ENCODE data around the gene CNDP1.

The CNDP1 gene

DNA sequence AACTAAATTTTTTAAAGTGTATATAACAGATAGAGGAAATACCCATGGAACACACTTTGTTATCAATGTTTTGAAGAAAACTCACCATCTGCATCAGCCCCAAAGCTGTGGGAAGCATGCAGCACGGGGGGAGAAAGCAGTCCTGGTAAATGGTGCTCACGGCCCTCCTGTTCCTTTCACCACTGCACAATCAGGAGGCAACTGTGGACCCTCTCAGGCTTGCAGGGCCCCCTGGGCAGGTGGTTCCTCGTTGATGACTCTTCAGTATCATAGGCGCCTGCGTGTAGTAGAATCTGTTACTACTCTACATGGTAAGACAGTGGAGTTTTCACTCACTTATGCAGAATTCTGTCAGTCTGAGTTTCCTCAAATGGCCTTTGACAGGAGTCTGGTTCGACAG lies 4.9 kb upstream of the CNDP1 start:
- Histone ChIP-seq H3K36me3 (ENCODE audit: control insufficient read depth in 2 of 2, insufficient read depth in 2 of 2, low read length in 2 of 2) (no peaks in the 10 kb centered on the region), H3K27ac (ENCODE audit: low read depth in 2 of 2, low read length in 2 of 2) (no peak overlapping the region), H3K4me1 (ENCODE audit: control insufficient read depth in 2 of 2, insufficient read depth in 2 of 2, low read length in 2 of 2) (peaks cover under 1 to 12% of the 10 kb centered on the region in 2 donors), H3K9me3 (ENCODE audit: control insufficient read depth in 2 of 2, low read length in 2 of 2) (no peaks in the 10 kb centered on the region), H3K27me3 (ENCODE audit: control insufficient read depth in 2 of 2, insufficient read depth in 2 of 2, low read length in 2 of 2) (no peaks in the 10 kb centered on the region), H3K4me3 (ENCODE audit: low read length in 2 of 2) (no peak overlapping the region), H3K9ac (ENCODE audit: low read depth in 1 of 2, low read length in 2 of 2) (no peak overlapping the region)

DNA sequence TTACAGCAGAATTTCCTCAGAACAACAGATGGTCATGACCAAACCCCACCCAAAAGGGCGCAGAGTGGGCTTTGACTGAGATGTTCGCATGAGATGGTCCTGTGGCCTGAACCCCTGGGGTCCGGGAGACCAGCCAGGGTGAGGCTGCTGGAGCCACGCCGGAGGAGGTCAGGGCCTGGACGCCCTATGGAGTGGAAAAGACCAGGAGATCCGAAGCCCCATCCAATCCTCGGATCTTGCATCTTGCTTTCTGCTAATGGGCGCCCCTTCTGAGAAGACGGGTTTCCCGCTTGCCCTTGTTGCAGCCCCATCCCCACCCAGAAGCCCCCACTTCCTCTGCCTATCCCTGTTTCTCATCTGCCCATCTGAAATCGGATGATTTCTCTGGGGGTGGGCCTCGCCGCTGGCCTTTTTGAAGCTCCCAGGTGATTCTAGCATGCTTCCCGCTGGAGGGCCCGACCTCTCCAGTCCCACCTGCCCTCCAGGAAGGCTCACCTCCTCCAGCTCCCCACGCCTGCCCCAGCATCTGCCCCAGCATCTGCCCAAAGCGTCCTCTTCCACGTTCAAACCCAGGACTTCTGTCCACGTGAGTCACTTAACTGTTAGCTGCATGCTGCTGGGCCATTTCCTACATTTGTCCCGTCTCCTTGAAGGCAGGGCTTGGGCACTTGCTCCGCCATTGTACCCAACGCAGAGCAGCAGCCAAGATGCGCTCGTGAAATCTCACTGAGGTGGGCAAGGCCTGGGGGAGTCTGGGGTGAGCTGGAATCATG lies 4.3 kb upstream of the CNDP1 start:
- no peaks in the 10 kb centered on the region for H3K36me3 ChIP-seq (ENCODE audit: control insufficient read depth in 2 of 2, insufficient read depth in 2 of 2, low read length in 2 of 2)
- no peaks in the 10 kb centered on the region for H3K9me3 ChIP-seq (ENCODE audit: control insufficient read depth in 2 of 2, low read length in 2 of 2)
- H3K27ac ChIP-seq (ENCODE audit: low read depth in 2 of 2, low read length in 2 of 2) = no peak overlapping the region
- no peaks in the 10 kb centered on the region for H3K27me3 ChIP-seq (ENCODE audit: control insufficient read depth in 2 of 2, insufficient read depth in 2 of 2, low read length in 2 of 2)
- no peak overlapping the region for H3K9ac ChIP-seq (ENCODE audit: low read depth in 1 of 2, low read length in 2 of 2)
- no peak overlapping the region for H3K4me3 ChIP-seq (ENCODE audit: low read length in 2 of 2)
- peaks cover 0 to 11% of the 10 kb centered on the region in 2 donors for H3K4me1 ChIP-seq (ENCODE audit: control insufficient read depth in 2 of 2, insufficient read depth in 2 of 2, low read length in 2 of 2)

DNA sequence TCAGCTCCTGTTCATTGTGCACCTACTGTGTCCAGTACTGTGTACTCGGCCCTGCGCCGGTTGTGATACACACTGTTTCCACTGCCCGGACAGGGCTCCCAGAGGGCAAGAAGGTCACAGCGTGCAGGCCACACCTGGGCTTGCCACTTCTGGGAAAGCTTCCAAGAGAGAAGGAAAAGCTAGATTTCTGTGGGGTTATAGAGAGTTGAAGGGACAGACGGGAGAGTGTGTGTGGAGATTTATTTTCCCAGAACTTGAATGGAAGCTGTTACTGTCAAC lies 3.8 kb upstream of the CNDP1 start:
- H3K4me3 ChIP-seq (ENCODE audit: low read length in 2 of 2) = no peak overlapping the region
- no peak overlapping the region for H3K27ac ChIP-seq (ENCODE audit: low read depth in 2 of 2, low read length in 2 of 2)
- H3K9ac ChIP-seq (ENCODE audit: low read depth in 1 of 2, low read length in 2 of 2) = no peak overlapping the region
- H3K9me3 ChIP-seq (ENCODE audit: control insufficient read depth in 2 of 2, low read length in 2 of 2) = no peaks in the 10 kb centered on the region
- H3K36me3 ChIP-seq (ENCODE audit: control insufficient read depth in 2 of 2, insufficient read depth in 2 of 2, low read length in 2 of 2) = no peaks in the 10 kb centered on the region
- H3K4me1 ChIP-seq (ENCODE audit: control insufficient read depth in 2 of 2, insufficient read depth in 2 of 2, low read length in 2 of 2) = peaks cover 0 to 10% of the 10 kb centered on the region in 2 donors
- no peaks in the 10 kb centered on the region for H3K27me3 ChIP-seq (ENCODE audit: control insufficient read depth in 2 of 2, insufficient read depth in 2 of 2, low read length in 2 of 2)

- Histone ChIP-seq H3K9ac (ENCODE audit: low read depth in 1 of 2, low read length in 2 of 2) (no peak overlapping the region), H3K4me1 (ENCODE audit: control insufficient read depth in 2 of 2, insufficient read depth in 2 of 2, low read length in 2 of 2) (peaks cover 0 to 5% of the 10 kb centered on the region in 2 donors), H3K4me3 (ENCODE audit: low read length in 2 of 2) (no peak overlapping the region), H3K27ac (ENCODE audit: low read depth in 2 of 2, low read length in 2 of 2) (no peak overlapping the region), H3K36me3 (ENCODE audit: control insufficient read depth in 2 of 2, insufficient read depth in 2 of 2, low read length in 2 of 2) (no peaks in the 10 kb centered on the region), H3K9me3 (ENCODE audit: control insufficient read depth in 2 of 2, low read length in 2 of 2) (no peaks in the 10 kb centered on the region), H3K27me3 (ENCODE audit: control insufficient read depth in 2 of 2, insufficient read depth in 2 of 2, low read length in 2 of 2) (no peaks in the 10 kb centered on the region)
Observed at GRCh38 chr18:74531043-74531442, 3.3 kb upstream of the CNDP1 start.

- no peak overlapping the region for H3K9ac ChIP-seq (ENCODE audit: low read depth in 1 of 2, low read length in 2 of 2)
- H3K4me1 ChIP-seq (ENCODE audit: control insufficient read depth in 2 of 2, insufficient read depth in 2 of 2, low read length in 2 of 2) = peaks cover 0 to 2% of the 10 kb centered on the region in 2 donors
- H3K9me3 ChIP-seq (ENCODE audit: control insufficient read depth in 2 of 2, low read length in 2 of 2) = no peaks in the 10 kb centered on the region
- H3K27me3 ChIP-seq (ENCODE audit: control insufficient read depth in 2 of 2, insufficient read depth in 2 of 2, low read length in 2 of 2) = no peaks in the 10 kb centered on the region
- no peak overlapping the region for H3K4me3 ChIP-seq (ENCODE audit: low read length in 2 of 2)
- H3K36me3 ChIP-seq (ENCODE audit: control insufficient read depth in 2 of 2, insufficient read depth in 2 of 2, low read length in 2 of 2) = no peaks in the 10 kb centered on the region
- H3K27ac ChIP-seq (ENCODE audit: low read depth in 2 of 2, low read length in 2 of 2) = no peak overlapping the region
Observed at GRCh38 chr18:74532511-74533025, 1.7 kb upstream of the CNDP1 start.

- no peak overlapping the region for H3K27ac ChIP-seq (ENCODE audit: low read depth in 2 of 2, low read length in 2 of 2)
- H3K9ac ChIP-seq (ENCODE audit: low read depth in 1 of 2, low read length in 2 of 2) = no peak overlapping the region
- no peak overlapping the region for H3K4me3 ChIP-seq (ENCODE audit: low read length in 2 of 2)
Observed at GRCh38 chr18:74533666-74534065, 634 bp upstream of the CNDP1 start.

GRCh38 chr18:74534981-74535649 lies 815 bp downstream of the CNDP1 start:
- no peak overlapping the region for H3K27ac ChIP-seq (ENCODE audit: low read depth in 2 of 2, low read length in 2 of 2)
- no peak overlapping the region for H3K4me3 ChIP-seq (ENCODE audit: low read length in 2 of 2)
- no peaks in the 10 kb centered on the region for H3K27me3 ChIP-seq (ENCODE audit: control insufficient read depth in 2 of 2, insufficient read depth in 2 of 2, low read length in 2 of 2)
- no peaks in the 10 kb centered on the region for H3K9me3 ChIP-seq (ENCODE audit: control insufficient read depth in 2 of 2, low read length in 2 of 2)
- peaks cover 0 to 2% of the 10 kb centered on the region in 2 donors for H3K4me1 ChIP-seq (ENCODE audit: control insufficient read depth in 2 of 2, insufficient read depth in 2 of 2, low read length in 2 of 2)
- H3K9ac ChIP-seq (ENCODE audit: low read depth in 1 of 2, low read length in 2 of 2) = no peak overlapping the region
- H3K36me3 ChIP-seq (ENCODE audit: control insufficient read depth in 2 of 2, insufficient read depth in 2 of 2, low read length in 2 of 2) = no peaks in the 10 kb centered on the region

More at GRCh38 chr18:74533666-74534065, 634 bp upstream of the CNDP1 start:
- Histone ChIP-seq H3K27me3 (ENCODE audit: control insufficient read depth in 2 of 2, insufficient read depth in 2 of 2, low read length in 2 of 2) (no peaks in the 10 kb centered on the region), H3K4me1 (ENCODE audit: control insufficient read depth in 2 of 2, insufficient read depth in 2 of 2, low read length in 2 of 2) (peaks cover 0 to 2% of the 10 kb centered on the region in 2 donors), H3K9me3 (ENCODE audit: control insufficient read depth in 2 of 2, low read length in 2 of 2) (no peaks in the 10 kb centered on the region), H3K36me3 (ENCODE audit: control insufficient read depth in 2 of 2, insufficient read depth in 2 of 2, low read length in 2 of 2) (no peaks in the 10 kb centered on the region)

- H3K4me1 ChIP-seq (ENCODE audit: control insufficient read depth in 2 of 2, insufficient read depth in 2 of 2, low read length in 2 of 2) = no peaks in the 10 kb centered on the region
- H3K27me3 ChIP-seq (ENCODE audit: control insufficient read depth in 2 of 2, insufficient read depth in 2 of 2, low read length in 2 of 2) = peaks cover 0 to 3% of the 10 kb centered on the region in 2 donors
- no peak overlapping the region for H3K9ac ChIP-seq (ENCODE audit: low read depth in 1 of 2, low read length in 2 of 2)
- no peaks in the 10 kb centered on the region for H3K36me3 ChIP-seq (ENCODE audit: control insufficient read depth in 2 of 2, insufficient read depth in 2 of 2, low read length in 2 of 2)
- no peak overlapping the region for H3K4me3 ChIP-seq (ENCODE audit: low read length in 2 of 2)
- H3K9me3 ChIP-seq (ENCODE audit: control insufficient read depth in 2 of 2, low read length in 2 of 2) = no peaks in the 10 kb centered on the region
- H3K27ac ChIP-seq (ENCODE audit: low read depth in 2 of 2, low read length in 2 of 2) = no peak overlapping the region
Observed at GRCh38 chr18:74539289-74539688, 5.0 kb downstream of the CNDP1 start.

- no peak overlapping the region for H3K9ac ChIP-seq (ENCODE audit: low read depth in 1 of 2, low read length in 2 of 2)
- H3K9me3 ChIP-seq (ENCODE audit: control insufficient read depth in 2 of 2, low read length in 2 of 2) = no peaks in the 10 kb centered on the region
- no peak overlapping the region for H3K4me3 ChIP-seq (ENCODE audit: low read length in 2 of 2)
- peaks cover 0 to 3% of the 10 kb centered on the region in 2 donors for H3K27me3 ChIP-seq (ENCODE audit: control insufficient read depth in 2 of 2, insufficient read depth in 2 of 2, low read length in 2 of 2)
- H3K4me1 ChIP-seq (ENCODE audit: control insufficient read depth in 2 of 2, insufficient read depth in 2 of 2, low read length in 2 of 2) = no peaks in the 10 kb centered on the region
- H3K27ac ChIP-seq (ENCODE audit: low read depth in 2 of 2, low read length in 2 of 2) = no peak overlapping the region
- H3K36me3 ChIP-seq (ENCODE audit: control insufficient read depth in 2 of 2, insufficient read depth in 2 of 2, low read length in 2 of 2) = no peaks in the 10 kb centered on the region
Observed at GRCh38 chr18:74540652-74541421, 6.5 kb downstream of the CNDP1 start.
